HepG2 (cell line): ENCODE data around the gene ADGRG1. TPM values are rescaled to one million over a fixed set of nuclear protein-coding genes. Genes with fewer than 3 reads are reported as not detected.
A peak's percentile ranks its signal among the peaks of the same experiment; 100 is the strongest.

ENCODE experiments used
- ATAC-seq: fragments of 200-7000 bp; cut with Tn5 transposase; 3 replicates; pipeline ENCODE4 v1.9.1; 2020; ENCODE audit warnings: mild to moderate bottlenecking, moderate library complexity
- BruUV-seq: library from RNA; stranded (reverse); fragments of 400-500 nt; replicated peaks from 2 replicates; lab custom pipeline; 2021; lab: Mats Ljungman, UMichigan
- CTCF ChIA-PET: fragments of 300-600 bp; formaldehyde crosslinking; extraction: SDS; loops from one replicate; lab custom pipeline; 2021; ENCODE audit warnings: low total read pairs, inconsistent platforms, low intra/inter-chr PET ratio; lab: Yijun Ruan, JAX
- POLR2A ChIA-PET: fragments of 350-600 bp; sonication (Branson Sonifier 250); formaldehyde crosslinking; loops from one replicate; lab custom pipeline; 2020; ENCODE audit warnings: antibody characterized with exemption, inconsistent platforms; lab: Yijun Ruan, JAX
- DNase-seq: peaks from one replicate; pipeline ENCODE4 v3.0.0-alpha.2; 2015; ENCODE audit warnings: low spot score
- FAIRE-seq: peaks from 3 replicates; lab custom pipeline; 2011; peaks lifted over from hg19 to GRCh38; lab: Jason Lieb, UNC
- H2AFZ ChIP-seq: one replicate; pipeline ENCODE4 v1.6.1; 2011; ENCODE audit warnings: low read length, inconsistent platforms
- H3K27ac ChIP-seq: fragments of 300-600 bp; 3 replicates; pipeline ENCODE4 v1.8.0; 2011; ENCODE audit warnings: mixed run types, mild to moderate bottlenecking, mixed read lengths, low read length, inconsistent platforms; ENCODE audit not compliant: insufficient read depth; ENCODE audit errors: extremely low read length
- H3K27me3 ChIP-seq, 2 experiments: fragments of 200-600 bp in 1 of 2; 2 replicates in 1 of 2; 3 replicates in 1 of 2; pipeline versions ENCODE4 v1.6.0 to v1.8.0; 2011; ENCODE audit warnings: low read length in 2 of 2, mild to moderate bottlenecking in 2 of 2, moderate library complexity in 2 of 2, inconsistent platforms in 1 of 2; ENCODE audit not compliant: insufficient read depth in 2 of 2, control insufficient read depth in 1 of 2
- H3K36me3 ChIP-seq, 2 experiments: fragments of 200-600 bp in 1 of 2; replicated peaks in 1 of 2; 2 replicates in 1 of 2; 3 replicates in 1 of 2; pipeline versions ENCODE4 v1.5.1 to v1.8.0; 2011; ENCODE audit warnings: low read length in 2 of 2, inconsistent platforms in 1 of 2; ENCODE audit not compliant: insufficient read depth in 2 of 2, control insufficient read depth in 1 of 2
- H3K4me1 ChIP-seq: 2 replicates; pipeline ENCODE4 v1.5.1; 2012; ENCODE audit warnings: low read length, inconsistent platforms; ENCODE audit not compliant: insufficient read depth
- H3K4me2 ChIP-seq: 2 replicates; pipeline ENCODE4 v1.6.0; 2011; ENCODE audit warnings: low read depth, low read length, inconsistent platforms
- H3K4me3 ChIP-seq, 3 experiments: fragments of 200-600 bp in 1 of 3; sonication (generic), shearing (Covaris generic) in 1 of 3; replicated peaks in 1 of 3; 2 replicates each; pipeline ENCODE4 v1.5.1; 2011 to 2016; ENCODE audit warnings: low read length in 3 of 3, inconsistent platforms in 2 of 3, low read depth in 2 of 3, mild to moderate bottlenecking in 2 of 3, control low read depth in 1 of 3, mixed read lengths in 1 of 3; ENCODE audit not compliant: insufficient read depth in 1 of 3
- H3K79me2 ChIP-seq: one replicate; pipeline ENCODE4 v1.6.1; 2011; ENCODE audit warnings: low read length, inconsistent platforms; ENCODE audit not compliant: insufficient read depth
- H3K9ac ChIP-seq: 2 replicates; pipeline ENCODE4 v1.6.0; 2011; ENCODE audit warnings: mild to moderate bottlenecking, low read depth, low read length, inconsistent platforms; ENCODE audit not compliant: insufficient read depth
- H3K9me3 ChIP-seq: 2 replicates; pipeline ENCODE4 v1.5.1; 2012; ENCODE audit warnings: mild to moderate bottlenecking, low read length
- H4K20me1 ChIP-seq: 2 replicates; pipeline ENCODE4 v1.6.0; 2011; ENCODE audit warnings: inconsistent platforms, mild to moderate bottlenecking, low read length, moderate library complexity; ENCODE audit not compliant: insufficient read depth
- FOXA1 ChIP-seq, 2 experiments: fragments of 450-650 bp in 1 of 2; sonication (generic) in 1 of 2; formaldehyde crosslinking in 1 of 2; IDR thresholded peaks; 2 replicates each; pipeline versions ENCODE4 v1.4.0 to v1.6.1; 2016 to 2020; ENCODE audit warnings: missing genetic modification reagents in 1 of 2
- FOXC1 ChIP-seq: sonication (generic); formaldehyde crosslinking; IDR thresholded peaks from 2 replicates; pipeline ENCODE4 v1.8.0; 2022; ENCODE audit warnings: mild to moderate bottlenecking, missing genetic modification reagents, borderline replicate concordance
- FOXK2 ChIP-seq: fragments of 450-650 bp; IDR thresholded peaks from 2 replicates; pipeline ENCODE4 v1.6.1; 2016
- MIXL1 ChIP-seq: IDR thresholded peaks from 2 replicates; pipeline ENCODE4 v1.6.1; 2016
- PLSCR1 ChIP-seq: sonication (generic); formaldehyde crosslinking; IDR thresholded peaks from 2 replicates; pipeline ENCODE4 v1.5.0; 2020; ENCODE audit warnings: missing genetic modification reagents, mild to moderate bottlenecking, borderline replicate concordance
- SAP130 ChIP-seq: IDR thresholded peaks from 2 replicates; pipeline ENCODE4 v1.6.1; 2016; ENCODE audit warnings: low read depth
- TCF7 ChIP-seq: sonication (generic); IDR thresholded peaks from 2 replicates; pipeline ENCODE4 v1.6.1; 2016; ENCODE audit warnings: antibody characterized with exemption, low read depth
- WGBS: methylation state at CpG from one replicate; pipeline ENCODE4 v1.1.6; 2017; ENCODE audit warnings: low lambda C conversion rate; 5-methylcytosine and 5-hydroxymethylcytosine counted together
- in situ Hi-C: cut with HindIII; loops from 2 replicates; pipeline ENCODE4 v1.10.0; 2017; ENCODE audit warnings: low pct_unique_long_range_greater_than_20kb; ENCODE audit not compliant: extremely low pct_ligation_motif_present
- intact Hi-C: fragments of 100-400 bp; cut with micrococcal nuclease; formaldehyde crosslinking; loops from one replicate; pipeline ENCODE4 v1.10.0; 2022; ENCODE audit not compliant: unreplicated experiment
- polyA plus RNA-seq, 8 experiments: library from polyadenylated mRNA; depleted of rRNA in 3 of 8; stranded (reverse) in 7 of 8; unstranded in 1 of 8; fragments of >200 nt; fragmentation: Illumina TruSeq in 4 of 8; extraction: Trizol in 4 of 8; gene quantifications; 2 replicates each; pipeline versions ENCODE4 v1.2.1 to v1.2.3, GENCODE V29; 2011 to 2016; ENCODE audit warnings: low read depth in 4 of 8, missing spikeins in 1 of 8, mixed read lengths in 1 of 8; ENCODE audit not compliant: insufficient read depth in 1 of 8
- total RNA-seq, 5 experiments: library from RNA; depleted of rRNA; stranded (reverse); fragments of >200 nt; fragmentation: Illumina TruSeq; extraction: Trizol; gene quantifications; 2 replicates each; pipeline ENCODE4 v1.2.3, GENCODE V29; 2016; ENCODE audit warnings: low read depth in 1 of 5

The ADGRG1 gene
- total and polyA plus RNA-seq, 2 of the 13 experiments (the other 11 are each of a cell fraction or from before 2014, with no cell fraction given), result 2.7 to 5.9 TPM

- TF ChIP-seq MIXL1 (CRISPR knock-in tag) (peak; percentile 50; the same call in 1 of the 2 replicates), TCF7 (0 out of 2 replicates have a peak, but pooled peaks have one; percentile 13), FOXC1 (CRISPR knock-in tag) (0 out of 2 replicates have a peak, but pooled peaks have one; percentile 31), SAP130 (peak; percentile 35; the same call in 1 of the 2 replicates)
Measured at GRCh38 chr16:57591086-57591869, 37.2 kb upstream of the ADGRG1 start (continued).

- Histone ChIP-seq H2AFZ (no peak overlapping the region), H3K27ac (no peak overlapping the region), H3K4me3 (no peak overlapping the region), H3K9ac (no peak overlapping the region), H3K36me3 (no peaks in the 10 kb centered on the region), H4K20me1 (no peaks in the 10 kb centered on the region), H3K4me1 (peaks cover 9% of the 10 kb centered on the region; the same call in 1 of the 2 replicates), H3K27me3 (no peaks in the 10 kb centered on the region; a peak in 1 of 5 replicates), H3K9me3 (no peaks in the 10 kb centered on the region)
- intact Hi-C loops (loop anchor here (1.0 to 5.0 kb wide), 6 partner anchors 8 to 145 kb away; partner anchors contain the start of gene KATNB1), in situ Hi-C loops (no loop called here)
- ChIA-PET CTCF (interaction anchor here (1.3 to 17.5 kb wide), 6 partner anchors 8 to 131 kb away, joined by 6 to 571 read pairs (median 11); partner anchors contain the start of gene ADGRG3), POLR2A (interaction anchor here (0.7 to 1.3 kb wide), 3 partner anchors 15 to 109 kb away, joined by 3 to 6 read pairs (median 4); no protein-coding TSS in a partner anchor)
- no peak for ATAC-seq
- WGBS, result 57% methylated on average over 7 of the region's 7 CpGs
- FAIRE-seq, result no peak
- no peak for DNase-seq
- TF ChIP-seq FOXK2, result 0 out of 2 replicates have a peak, but pooled peaks have one; percentile 49
- TF ChIP-seq FOXA1 (IDR thresholded peaks at IDR 0.05), result peak; percentile 13; the same call in 1 of the 2 replicates
- TF ChIP-seq FOXA1 (CRISPR knock-in tag; IDR thresholded peaks at IDR 0.05), result no peak
- no peak for TF ChIP-seq PLSCR1
- TF ChIP-seq, all 625 proteins: peak for 2
- BruUV-seq, result no TSS peak
- Histone ChIP-seq H3K79me2 (no peaks in the 10 kb centered on the region), H3K4me2 (no peak overlapping the region)
Measured at GRCh38 chr16:57591870-57592485, 36.5 kb upstream of the ADGRG1 start.
